Adrenal gland (tissue), 12 donors: ENCODE results near the gene WDR35. TPM values are rescaled to one million over a fixed set of nuclear protein-coding genes. Genes with fewer than 3 reads are reported as not detected.

ENCODE experiments used
- DNase-seq, 7 donors: peaks; one replicate each; pipeline ENCODE4 v3.0.0-alpha.2; 2019 to 2020
- H3K27ac ChIP-seq, 5 donors: fragments of 200-600 bp; sonication (generic) in 4 of 5; 1 replicate in 3 of 5; 2 replicates in 2 of 5; pipeline versions ENCODE4 v1.5.1 to v1.8.0; 2016 to 2020; ENCODE audit warnings: mild to moderate bottlenecking in 1 of 5
- H3K27me3 ChIP-seq: fragments of 200-600 bp; 2 replicates; pipeline ENCODE4 v1.8.0; 2021
- H3K36me3 ChIP-seq, 2 donors: fragments of 200-600 bp; replicated peaks in 1 of 2; 1 replicate in 1 of 2; 2 replicates in 1 of 2; pipeline versions ENCODE4 v1.5.1 to v1.8.0; 2018 to 2022
- H3K4me1 ChIP-seq, 2 donors: fragments of 200-600 bp; replicated peaks in 1 of 2; 1 replicate in 1 of 2; 2 replicates in 1 of 2; pipeline versions ENCODE4 v1.5.1 to v1.8.0; 2018 to 2021
- H3K4me3 ChIP-seq, 4 donors: fragments of 200-600 bp; sonication (generic) in 3 of 4; one replicate each; pipeline ENCODE4 v1.5.1; 2016 to 2018
- H3K9me3 ChIP-seq, 3 donors: fragments of 200-600 bp; sonication (generic) in 1 of 3; replicated peaks in 1 of 3; 1 replicate in 2 of 3; 2 replicates in 1 of 3; pipeline versions ENCODE4 v1.5.1 to v1.8.0; 2016 to 2021
- CTCF ChIP-seq, 6 experiments: fragments of 450-650 bp in 4 of 6; fragments of 200-600 bp in 2 of 6; sonication (generic) in 1 of 6; IDR thresholded peaks; 1 replicate in 5 of 6; 2 replicates in 1 of 6; pipeline versions ENCODE4 v1.5.1 to v1.8.0; 2016 to 2021; ENCODE audit warnings: antibody characterized with exemption in 6 of 6, mild to moderate bottlenecking in 2 of 6, moderate library complexity in 1 of 6
- POLR2A ChIP-seq, 2 donors: fragments of 450-650 bp; IDR thresholded peaks; one replicate each; pipeline ENCODE4 v1.6.1; 2017; ENCODE audit warnings: antibody characterized with exemption in 2 of 2, mild to moderate bottlenecking in 2 of 2, moderate library complexity in 1 of 2
- WGBS, 4 donors: extraction: QIAGEN DNeasy Blood & Tissue Kit in 2 of 4; methylation state at CpG; one replicate each; pipeline versions ENCODE4 v1.1.5 to v1.1.7; 2013 to 2017; 5-methylcytosine and 5-hydroxymethylcytosine counted together
- intact Hi-C, 2 donors: fragments of 100-400 bp; cut with DNase I; formaldehyde crosslinking; loops; one replicate each; pipeline versions ENCODE4 v1.14.1 to v1.15.0; 2022 to 2023
- polyA plus RNA-seq, 3 donors: library from polyadenylated mRNA; stranded (reverse); fragments of 200-250 nt in 2 of 3; fragments of 350-450 nt in 1 of 3; fragmentation: Illumina TruSeq in 1 of 3; extraction: RNeasy Lipid Tissue Mini Kit (QIAGEN cat#74804) in 1 of 3; gene quantifications; one replicate each; pipeline ENCODE4 v1.2.3, GENCODE V29; 2013 to 2014
- total RNA-seq, 9 donors: library from RNA; depleted of rRNA in 4 of 9; stranded (reverse); fragments of >200 nt in 4 of 9; fragments of 120-200 nt in 1 of 9; fragmentation: NEBNext Ultra II Directional in 1 of 9; extraction: Animal tissue kit (Norgen Biotek cat#: 25700) in 1 of 9; gene quantifications; one replicate each; pipeline versions ENCODE4 v1.1.0 to v1.2.4, GENCODE V29; 2013 to 2023
- donor health status: healthy with polysubstance abuse.
- donor health status: Bipolar disorder and iron deficiency.
- donor health status: DM: yes; HTN: yes; CAD: no.
- donor health status: DM: no; HTN: no; CAD: no.
- donor health status: DM: no; HTN: no; CAD: no.
- donor health status: DM: yes; HTN: yes; CAD: no.

The WDR35 gene
- total and polyA plus RNA-seq, 12 donors, result 3.7 to 14.4 (median 9.9) TPM

- Histone ChIP-seq H3K9me3 (no peaks in the 10 kb centered on the region), H3K4me1 (no peaks in the 10 kb centered on the region), H3K36me3 (no peaks in the 10 kb centered on the region), H3K27me3 (no peaks in the 10 kb centered on the region), H3K4me3 (no peak overlapping the region), H3K27ac (no peak overlapping the region)
- 48 to 54% (median 51%) methylated on average over 6 of the region's 6 CpGs for WGBS, 4 donors
- intact Hi-C loops, result loop anchor here in 1 of 2 donors (5.0 kb wide), 1 partner anchor 142 kb away; no protein-coding TSS in a partner anchor
- DNase-seq, result peak; percentile 57 to 73 (median 62)
- TF ChIP-seq POLR2A (IDR thresholded peaks at IDR 0.05) (no peak), CTCF (IDR thresholded peaks at IDR 0.05) (peak; percentile 63 to 87 (median 76))
These were observed 34.1 kb downstream of the WDR35 start for GRCh38 chr2:19955544-19956422.

- Histone ChIP-seq H3K27ac (no peak overlapping the region), H3K36me3 (no peaks in the 10 kb centered on the region), H3K4me1 (no peaks in the 10 kb centered on the region), H3K27me3 (no peaks in the 10 kb centered on the region), H3K9me3 (no peaks in the 10 kb centered on the region), H3K4me3 (no peak overlapping the region)
- intact Hi-C loops, result no loop called here
- DNase-seq, result peak in 1 of 7 donors; percentile 8
- no peak for TF ChIP-seq CTCF (IDR thresholded peaks at IDR 0.05)
- no peak for TF ChIP-seq POLR2A (IDR thresholded peaks at IDR 0.05)
These were observed 40.8 kb downstream of the WDR35 start for GRCh38 chr2:19949071-19949470.

GRCh38 chr2:19947184-19947940 is 42.5 kb downstream of the WDR35 start:
- 92 to 96% (median 94%) methylated on average over 4 of the region's 4 CpGs for WGBS, 4 donors
- DNase-seq, result no peak

GRCh38 chr2:19944205-19944845 is 45.6 kb downstream of the WDR35 start:
- Histone ChIP-seq H3K4me1 (no peaks in the 10 kb centered on the region), H3K9me3 (no peaks in the 10 kb centered on the region), H3K4me3 (no peak overlapping the region), H3K36me3 (no peaks in the 10 kb centered on the region), H3K27ac (no peak overlapping the region), H3K27me3 (no peaks in the 10 kb centered on the region)
- 63 to 75% (median 70%) methylated on average over 2 of the region's 2 CpGs for WGBS, 4 donors
- intact Hi-C loops, result no loop called here
- no peak for DNase-seq
- TF ChIP-seq POLR2A (IDR thresholded peaks at IDR 0.05) (no peak), CTCF (IDR thresholded peaks at IDR 0.05) (no peak)

More at GRCh38 chr2:19947184-19947940, 42.5 kb downstream of the WDR35 start:
- Histone ChIP-seq H3K4me1 (no peaks in the 10 kb centered on the region), H3K9me3 (no peaks in the 10 kb centered on the region), H3K27me3 (no peaks in the 10 kb centered on the region), H3K27ac (no peak overlapping the region), H3K4me3 (no peak overlapping the region), H3K36me3 (no peaks in the 10 kb centered on the region)
- TF ChIP-seq POLR2A (IDR thresholded peaks at IDR 0.05), result no peak
- intact Hi-C loops, result no loop called here
